Measurements from ENCODE around the gene PPP1R18. TPM values are rescaled to one million over a fixed set of nuclear protein-coding genes. Genes with fewer than 3 reads are reported as not detected.
"Not testable (repeated sequence)": the region's sequence is repeated elsewhere in the genome, so short reads cannot be mapped to it uniquely, and the experiment has no call there.

The PPP1R18 gene
- total RNA-seq, 1 donor from 2014 or later: 83.3 TPM

DNA sequence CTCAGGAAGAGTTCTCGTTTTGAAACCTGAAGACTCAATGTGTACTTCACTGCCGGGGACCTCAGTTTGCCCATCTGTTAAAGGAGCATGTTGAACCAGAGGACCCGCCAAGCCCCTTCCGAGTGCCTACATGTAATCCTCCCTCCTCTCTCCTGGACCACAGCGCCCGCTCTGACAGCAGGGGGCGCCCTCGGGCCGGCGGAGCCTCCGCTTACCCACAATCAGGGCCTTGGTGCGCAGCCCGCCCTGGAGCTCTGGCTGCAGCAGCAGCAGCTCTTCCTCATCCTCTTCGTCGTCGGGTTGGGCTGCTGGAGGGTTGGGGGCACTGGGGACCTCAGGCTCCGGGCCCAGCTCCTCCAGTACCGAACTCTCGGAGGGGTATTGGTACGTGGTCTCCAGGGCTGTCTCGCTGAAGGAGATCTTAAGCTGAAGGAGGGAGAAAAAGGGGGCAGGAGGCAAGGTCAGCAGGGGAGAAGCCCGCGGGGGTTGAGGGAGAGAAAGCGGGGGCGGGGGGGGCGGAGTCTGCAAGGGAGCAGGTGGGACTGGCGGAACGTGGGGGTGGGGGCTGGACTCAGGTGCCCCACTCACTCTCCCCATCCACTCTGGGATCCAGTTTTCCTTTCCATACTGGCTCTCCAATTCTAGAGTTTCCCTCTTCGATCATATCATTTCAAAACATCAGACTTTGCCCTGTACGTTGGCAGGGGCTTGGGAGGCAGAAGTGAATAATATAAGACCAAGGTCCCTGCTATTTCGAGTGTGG, 7.3 kb downstream of the PPP1R18 start:
- DNase-seq (ENCODE audit: low spot score in 2 of 2): peak; percentile 38 to 93
- Histone ChIP-seq H3K4me1 (peaks cover 11 to 35% of the 10 kb centered on the region in 2 donors), H3K36me3 (peaks cover 33 to 49% of the 10 kb centered on the region in 2 donors), H3K9me3 (no peaks in the 10 kb centered on the region), H3K27ac (peak overlapping the region; percentile 99), H3K27me3 (no peaks in the 10 kb centered on the region), H3K4me3 (peak overlapping the region; percentile 32 to 91)
- TF ChIP-seq, protein P1, sequence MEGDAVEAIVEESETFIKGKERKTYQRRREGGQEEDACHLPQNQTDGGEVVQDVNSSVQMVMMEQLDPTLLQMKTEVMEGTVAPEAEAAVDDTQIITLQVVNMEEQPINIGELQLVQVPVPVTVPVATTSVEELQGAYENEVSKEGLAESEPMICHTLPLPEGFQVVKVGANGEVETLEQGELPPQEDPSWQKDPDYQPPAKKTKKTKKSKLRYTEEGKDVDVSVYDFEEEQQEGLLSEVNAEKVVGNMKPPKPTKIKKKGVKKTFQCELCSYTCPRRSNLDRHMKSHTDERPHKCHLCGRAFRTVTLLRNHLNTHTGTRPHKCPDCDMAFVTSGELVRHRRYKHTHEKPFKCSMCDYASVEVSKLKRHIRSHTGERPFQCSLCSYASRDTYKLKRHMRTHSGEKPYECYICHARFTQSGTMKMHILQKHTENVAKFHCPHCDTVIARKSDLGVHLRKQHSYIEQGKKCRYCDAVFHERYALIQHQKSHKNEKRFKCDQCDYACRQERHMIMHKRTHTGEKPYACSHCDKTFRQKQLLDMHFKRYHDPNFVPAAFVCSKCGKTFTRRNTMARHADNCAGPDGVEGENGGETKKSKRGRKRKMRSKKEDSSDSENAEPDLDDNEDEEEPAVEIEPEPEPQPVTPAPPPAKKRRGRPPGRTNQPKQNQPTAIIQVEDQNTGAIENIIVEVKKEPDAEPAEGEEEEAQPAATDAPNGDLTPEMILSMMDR (IDR thresholded peaks at IDR 0.05): peak; percentile 94 to 98 (median 97)
- intact Hi-C loops (cut with DNase I): loop anchor here (1.0 to 5.0 kb wide), 3 partner anchors 43 to 198 kb away; no protein-coding TSS in a partner anchor

DNA sequence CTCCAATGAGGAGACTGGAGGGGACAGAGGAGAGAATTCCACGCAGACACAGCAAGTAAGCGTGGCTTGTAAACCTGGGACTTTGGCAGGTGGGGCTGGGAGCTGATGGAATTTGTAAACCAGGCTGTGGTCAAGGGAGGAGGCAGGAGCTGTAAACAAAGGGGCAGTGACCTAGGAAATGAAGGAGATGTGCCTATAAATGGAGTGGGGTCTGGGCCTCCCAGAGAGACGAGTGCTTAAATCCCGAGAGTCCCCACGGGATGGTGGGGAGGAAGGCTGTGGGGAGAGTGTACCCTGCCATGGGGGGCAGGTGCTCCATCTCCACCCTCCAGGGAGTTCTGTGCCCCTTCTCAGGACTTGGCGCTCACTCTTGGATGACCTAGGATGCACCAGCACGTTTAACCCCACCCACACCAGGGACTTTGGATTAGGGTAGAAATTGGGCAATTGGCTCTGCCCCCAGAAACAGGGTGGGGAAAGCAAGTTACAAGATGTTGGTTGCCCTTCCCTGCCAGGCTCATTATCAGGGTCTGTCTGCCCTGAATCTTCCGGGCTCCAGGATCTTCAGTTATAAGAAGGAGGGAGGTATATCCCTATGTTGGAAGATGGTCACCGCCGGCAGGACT, 9.7 kb downstream of the PPP1R18 start:
- peaks cover 33 to 49% of the 10 kb centered on the region in 2 donors for H3K36me3 ChIP-seq
- H3K27ac ChIP-seq: no peak overlapping the region
- no peak for DNase-seq (ENCODE audit: low spot score in 2 of 2)
- no peaks in the 10 kb centered on the region for H3K9me3 ChIP-seq
- H3K4me3 ChIP-seq: no peak overlapping the region
- TF ChIP-seq, protein P1 (IDR thresholded peaks at IDR 0.05): no peak
- H3K27me3 ChIP-seq: no peaks in the 10 kb centered on the region
- peaks cover 16 to 38% of the 10 kb centered on the region in 2 donors for H3K4me1 ChIP-seq
- intact Hi-C loops (cut with DNase I): loop anchor here (5.0 kb wide), 1 partner anchor 146 kb away; no protein-coding TSS in a partner anchor

DNA sequence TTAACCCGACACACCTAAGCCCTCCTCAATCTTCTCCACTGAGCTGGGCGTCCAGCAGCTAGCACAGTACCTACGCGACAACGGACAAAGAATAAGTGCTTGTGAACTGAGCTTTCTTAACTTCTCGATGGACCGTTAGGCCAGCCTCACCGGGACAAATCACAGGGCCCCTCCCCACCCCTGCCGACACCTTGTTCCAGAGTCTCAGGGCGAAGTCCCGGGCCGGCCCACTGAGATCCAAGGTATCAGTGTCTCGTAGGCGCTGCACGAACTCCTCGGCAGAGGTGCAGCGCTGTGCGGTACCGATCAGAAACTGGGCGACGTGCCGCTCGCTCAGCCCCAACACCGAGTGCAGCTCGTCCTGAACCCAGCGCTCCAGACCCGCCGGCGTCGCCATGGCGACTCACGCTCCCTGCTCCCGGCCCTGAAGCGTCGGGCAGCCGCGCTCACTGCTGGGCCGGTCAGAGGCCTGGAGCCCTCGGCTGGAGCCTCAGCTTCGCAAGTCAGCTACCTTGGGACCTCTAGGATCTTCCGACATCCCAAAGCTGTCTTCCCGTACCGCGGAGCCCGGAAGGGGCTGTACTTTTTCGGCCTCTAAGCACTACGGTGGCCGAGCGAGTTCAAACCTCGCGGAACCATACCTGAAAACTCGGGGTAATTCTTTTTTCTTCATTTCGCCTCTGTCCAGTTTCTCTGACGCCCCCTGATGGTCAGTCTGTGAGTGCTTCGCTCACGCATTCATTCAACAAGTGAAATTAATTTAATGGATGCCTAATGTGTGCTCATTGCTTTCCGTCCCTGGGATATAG, 13.8 kb downstream of the PPP1R18 start, which contains the start of gene DHX16:
Gene DHX16 (minus strand): TSS at position 562 of the 809 bp plus-strand sequence. CDS start 165 bp downstream, at position 397.
- intact Hi-C loops (cut with DNase I): loop anchor here (2.0 kb wide), 1 partner anchor 26 kb away; the partner anchor contains the start of gene C6orf136
- H3K9me3 ChIP-seq: no peaks in the 10 kb centered on the region
- H3K27me3 ChIP-seq: no peaks in the 10 kb centered on the region
- H3K4me3 ChIP-seq: peak within 1 kb of the TSS; percentile 90 to 93
- H3K27ac ChIP-seq: peak within 1 kb of the TSS; percentile 71 to 81
- TF ChIP-seq, protein P1 (IDR thresholded peaks at IDR 0.05): peak; percentile 78 to 84 (median 83)
- H3K4me1 ChIP-seq: peaks cover 9 to 15% of the 10 kb centered on the region in 2 donors
- peaks cover 41 to 51% of the 10 kb centered on the region in 2 donors for H3K36me3 ChIP-seq
- peak; percentile 83 to 99 for DNase-seq (ENCODE audit: low spot score in 2 of 2)

DNA sequence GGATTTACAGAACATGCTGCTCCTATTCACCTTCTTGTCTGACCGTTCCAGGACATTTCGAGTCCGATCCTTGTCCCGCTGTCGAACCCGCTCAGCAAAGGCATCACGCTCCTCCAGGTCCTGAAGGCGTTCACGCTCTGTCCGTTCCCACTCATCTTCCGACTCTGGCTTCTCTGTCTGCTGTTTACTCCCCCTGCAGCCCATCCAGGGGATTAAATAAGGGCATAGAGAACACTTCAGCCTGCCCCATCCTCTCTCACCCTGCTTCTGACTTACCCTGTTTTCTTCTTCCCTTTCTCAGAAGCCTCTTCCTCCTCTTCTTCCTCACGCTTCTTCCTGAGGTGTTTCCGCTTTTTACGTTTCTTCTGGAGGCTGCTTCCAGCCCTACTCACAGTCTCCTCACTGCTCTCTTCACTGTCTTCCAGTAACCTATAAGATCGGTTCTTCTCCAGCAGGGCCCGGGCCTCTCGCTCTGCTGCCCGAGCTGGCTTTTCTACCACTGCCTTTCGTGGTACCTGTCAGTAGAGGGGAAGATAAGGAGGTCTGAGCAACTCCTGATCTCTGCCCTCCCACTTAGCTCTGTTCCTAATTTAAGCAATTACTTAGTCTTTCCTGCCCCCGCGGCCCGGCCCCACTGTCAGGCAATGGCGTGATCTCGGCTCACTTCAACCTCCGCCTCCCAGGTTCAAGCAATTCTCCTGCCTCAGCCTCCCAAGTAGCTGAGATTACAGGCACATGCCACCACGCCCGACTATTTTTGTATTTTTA, 15.5 kb downstream of the PPP1R18 start:
- H3K4me3 ChIP-seq: peak overlapping the region in 1 of 2 donors; percentile 93
- H3K27ac ChIP-seq: no peak overlapping the region
- H3K4me1 ChIP-seq: peaks cover 9 to 15% of the 10 kb centered on the region in 2 donors
- peaks cover 34 to 51% of the 10 kb centered on the region in 2 donors for H3K36me3 ChIP-seq
- no peaks in the 10 kb centered on the region for H3K27me3 ChIP-seq
- TF ChIP-seq, protein P1 (IDR thresholded peaks at IDR 0.05): no peak
- no peak for DNase-seq (ENCODE audit: low spot score in 2 of 2)
- intact Hi-C loops (cut with DNase I): no loop called here
- no peaks in the 10 kb centered on the region for H3K9me3 ChIP-seq

DNA sequence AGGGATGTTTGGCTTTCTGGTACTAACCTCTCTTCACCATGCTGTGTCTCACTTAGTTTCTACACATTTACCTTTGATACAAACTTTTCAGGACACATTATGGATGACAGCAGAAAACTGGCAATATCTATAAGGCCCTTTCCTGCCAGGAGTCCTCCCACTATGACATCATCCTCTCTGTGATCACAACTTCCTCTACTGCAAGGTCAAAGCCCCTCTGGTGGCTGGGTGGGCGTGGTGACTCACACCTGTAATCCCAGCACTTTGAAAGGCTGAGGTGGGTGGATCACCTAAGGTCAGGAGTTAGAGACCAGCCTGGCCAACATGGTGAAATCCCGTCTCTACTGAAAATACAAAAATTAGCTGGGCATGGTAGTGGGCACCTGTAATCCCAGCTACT, 20.1 kb downstream of the PPP1R18 start:
- H3K27me3 ChIP-seq; DNase-seq (ENCODE audit: low spot score in 2 of 2); intact Hi-C loops (cut with DNase I); H3K27ac ChIP-seq; H3K4me1 ChIP-seq; H3K4me3 ChIP-seq; H3K9me3 ChIP-seq: not testable (repeated sequence)
- H3K36me3 ChIP-seq: peaks cover 79 to 94% of the 10 kb centered on the region in 2 donors

Measured in ascending aorta (tissue), 2 donors.